Keratinocyte (primary cell): Measurements from ENCODE around the gene TIMM10.

ENCODE experiments used
- EZH2 ChIP-seq: IDR thresholded peaks from one replicate; pipeline ENCODE4 v1.6.1; 2012; ENCODE audit warnings: inconsistent platforms, mild to moderate bottlenecking, low read length, moderate library complexity
- TF ChIP-seq, protein P1 (sequence below), 3 experiments: IDR thresholded peaks in 1 of 3; conservative IDR thresholded peaks in 1 of 3; optimal IDR thresholded peaks in 1 of 3; 2 replicates in 2 of 3; 3 replicates in 1 of 3; pipeline versions ENCODE3 to v1.5.1; 2011; ENCODE audit warnings: low read length in 3 of 3, mild to moderate bottlenecking in 3 of 3, moderate library complexity in 2 of 3, control low read depth in 1 of 3, inconsistent platforms in 1 of 3; ENCODE audit not compliant: insufficient read depth in 2 of 3; ENCODE audit errors: extremely low read depth in 1 of 3

DNA sequence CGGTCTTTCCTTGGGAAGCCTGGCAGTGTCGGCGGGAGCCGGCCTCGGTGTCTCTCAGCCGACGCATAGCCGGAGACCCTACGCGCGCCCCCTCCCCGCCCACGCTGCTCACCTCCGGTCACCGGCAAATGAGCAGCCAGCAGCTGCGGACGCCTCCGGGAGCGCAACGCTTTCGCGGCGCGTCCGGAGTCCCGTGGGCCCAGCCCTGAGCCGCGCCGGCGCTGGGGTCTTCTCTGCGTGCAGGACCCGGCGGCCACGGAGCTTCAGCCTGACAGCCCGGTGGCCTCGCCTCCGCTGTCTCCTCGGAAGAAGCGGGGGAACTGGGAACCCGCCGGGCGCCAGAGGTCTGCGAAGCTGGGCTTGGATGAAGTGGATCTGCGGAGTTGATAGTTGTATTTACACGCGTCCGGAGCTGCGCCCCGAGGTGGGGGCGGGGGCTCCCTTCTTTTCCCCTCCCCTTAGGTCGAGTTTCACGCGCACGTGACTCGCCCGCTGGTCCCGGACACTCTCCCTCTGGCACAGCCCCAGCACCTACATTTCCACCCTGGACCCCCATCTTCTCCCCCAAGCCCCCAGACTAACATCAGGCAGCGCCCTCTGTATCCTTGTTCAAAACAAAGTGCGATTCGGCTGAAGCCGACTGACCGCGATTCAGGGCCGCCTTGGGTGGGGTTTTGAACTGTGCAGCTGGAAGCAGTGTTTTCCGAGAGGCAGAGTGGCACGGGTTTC, 15.1 kb downstream of the TIMM10 start, which contains the start of gene SLC43A1:
- TF ChIP-seq, protein P1, sequence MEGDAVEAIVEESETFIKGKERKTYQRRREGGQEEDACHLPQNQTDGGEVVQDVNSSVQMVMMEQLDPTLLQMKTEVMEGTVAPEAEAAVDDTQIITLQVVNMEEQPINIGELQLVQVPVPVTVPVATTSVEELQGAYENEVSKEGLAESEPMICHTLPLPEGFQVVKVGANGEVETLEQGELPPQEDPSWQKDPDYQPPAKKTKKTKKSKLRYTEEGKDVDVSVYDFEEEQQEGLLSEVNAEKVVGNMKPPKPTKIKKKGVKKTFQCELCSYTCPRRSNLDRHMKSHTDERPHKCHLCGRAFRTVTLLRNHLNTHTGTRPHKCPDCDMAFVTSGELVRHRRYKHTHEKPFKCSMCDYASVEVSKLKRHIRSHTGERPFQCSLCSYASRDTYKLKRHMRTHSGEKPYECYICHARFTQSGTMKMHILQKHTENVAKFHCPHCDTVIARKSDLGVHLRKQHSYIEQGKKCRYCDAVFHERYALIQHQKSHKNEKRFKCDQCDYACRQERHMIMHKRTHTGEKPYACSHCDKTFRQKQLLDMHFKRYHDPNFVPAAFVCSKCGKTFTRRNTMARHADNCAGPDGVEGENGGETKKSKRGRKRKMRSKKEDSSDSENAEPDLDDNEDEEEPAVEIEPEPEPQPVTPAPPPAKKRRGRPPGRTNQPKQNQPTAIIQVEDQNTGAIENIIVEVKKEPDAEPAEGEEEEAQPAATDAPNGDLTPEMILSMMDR (optimal IDR thresholded peaks at IDR 0.05 in 1 of 3, IDR thresholded peaks at IDR 0.05 in 1 of 3, conservative IDR thresholded peaks at IDR 0.05 in 1 of 3; ENCODE audit: extremely low read depth in 1 of 3, insufficient read depth in 2 of 3, low read length in 3 of 3) = peak in 1 of 3 experiments; percentile 3
- no peak for TF ChIP-seq EZH2
